Coronary artery (tissue), 2 donors: Measurements from ENCODE around the gene SF3B4.
"Not testable (repeated sequence)": the region's sequence is repeated elsewhere in the genome, so short reads cannot be mapped to it uniquely, and the experiment has no call there.

Experiments
- DNase-seq: peaks from one replicate; pipeline ENCODE4 v3.0.0-alpha.2; 2017; ENCODE audit warnings: low spot score
- H3K27ac ChIP-seq, 2 donors: fragments of 200-600 bp; sonication (generic); one replicate each; pipeline ENCODE4 v1.5.1; 2016 to 2019
- H3K4me3 ChIP-seq: fragments of 200-600 bp; sonication (generic); 2 replicates; pipeline ENCODE4 v1.5.1; 2016; ENCODE audit warnings: mild to moderate bottlenecking, moderate library complexity
- TF ChIP-seq, protein P1 (sequence below): fragments of 200-600 bp; sonication (generic); IDR thresholded peaks from one replicate; pipeline ENCODE4 v1.5.1; 2019; ENCODE audit warnings: antibody characterized with exemption

SF3B4 gene

DNA sequence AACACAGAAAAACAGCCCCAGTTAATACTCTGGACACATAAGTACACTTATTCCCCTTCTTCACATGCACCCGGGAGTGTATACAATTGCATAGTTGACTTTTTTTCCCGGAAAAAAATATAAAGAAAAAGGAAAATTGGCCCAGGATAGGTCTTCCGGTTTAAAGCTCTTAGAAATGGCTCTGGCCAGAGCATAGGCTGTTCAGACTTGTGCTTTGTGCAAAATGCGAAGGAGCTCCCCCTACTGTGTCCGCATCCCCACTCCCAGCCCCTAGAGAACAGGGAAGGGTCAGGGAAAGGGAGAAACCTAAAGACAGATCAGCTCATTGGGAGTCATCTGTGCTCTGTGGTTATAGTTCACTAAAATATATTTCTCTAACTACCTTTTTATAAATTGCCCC lies 14.6 kb upstream of the SF3B4 start:
- no peak for DNase-seq
- Histone ChIP-seq H3K4me3 (no peak overlapping the region), H3K27ac (no peak overlapping the region)
- TF ChIP-seq, protein P1, sequence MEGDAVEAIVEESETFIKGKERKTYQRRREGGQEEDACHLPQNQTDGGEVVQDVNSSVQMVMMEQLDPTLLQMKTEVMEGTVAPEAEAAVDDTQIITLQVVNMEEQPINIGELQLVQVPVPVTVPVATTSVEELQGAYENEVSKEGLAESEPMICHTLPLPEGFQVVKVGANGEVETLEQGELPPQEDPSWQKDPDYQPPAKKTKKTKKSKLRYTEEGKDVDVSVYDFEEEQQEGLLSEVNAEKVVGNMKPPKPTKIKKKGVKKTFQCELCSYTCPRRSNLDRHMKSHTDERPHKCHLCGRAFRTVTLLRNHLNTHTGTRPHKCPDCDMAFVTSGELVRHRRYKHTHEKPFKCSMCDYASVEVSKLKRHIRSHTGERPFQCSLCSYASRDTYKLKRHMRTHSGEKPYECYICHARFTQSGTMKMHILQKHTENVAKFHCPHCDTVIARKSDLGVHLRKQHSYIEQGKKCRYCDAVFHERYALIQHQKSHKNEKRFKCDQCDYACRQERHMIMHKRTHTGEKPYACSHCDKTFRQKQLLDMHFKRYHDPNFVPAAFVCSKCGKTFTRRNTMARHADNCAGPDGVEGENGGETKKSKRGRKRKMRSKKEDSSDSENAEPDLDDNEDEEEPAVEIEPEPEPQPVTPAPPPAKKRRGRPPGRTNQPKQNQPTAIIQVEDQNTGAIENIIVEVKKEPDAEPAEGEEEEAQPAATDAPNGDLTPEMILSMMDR: no peak

GRCh38 chr1:149940427-149940826 lies 12.8 kb upstream of the SF3B4 start:
- TF ChIP-seq, protein P1: no peak
- Histone ChIP-seq H3K4me3 (no peak overlapping the region), H3K27ac (peak overlapping the region in 1 of 2 donors; percentile 16)
- no peak for DNase-seq

DNA sequence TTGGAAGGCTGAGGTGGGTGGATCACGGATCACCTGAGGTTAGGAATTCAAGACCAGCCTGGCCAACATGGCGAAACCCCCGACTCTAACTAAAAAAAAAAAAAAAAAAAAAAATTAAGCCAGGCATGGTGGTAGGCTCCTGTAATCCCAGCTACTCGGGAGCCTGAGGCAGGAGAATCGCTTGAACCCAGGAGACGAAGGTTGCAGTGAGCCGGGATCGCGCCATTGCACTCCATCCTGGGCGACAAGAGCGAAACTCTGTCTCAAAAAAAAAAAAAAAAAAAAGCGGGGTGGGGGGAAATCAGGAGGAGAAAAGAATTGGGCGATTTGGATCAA lies 11.0 kb upstream of the SF3B4 start:
- Histone ChIP-seq H3K4me3 (peak overlapping the region; percentile 55), H3K27ac (peak overlapping the region; percentile 81 to 92)
- not testable (repeated sequence) for DNase-seq

DNA sequence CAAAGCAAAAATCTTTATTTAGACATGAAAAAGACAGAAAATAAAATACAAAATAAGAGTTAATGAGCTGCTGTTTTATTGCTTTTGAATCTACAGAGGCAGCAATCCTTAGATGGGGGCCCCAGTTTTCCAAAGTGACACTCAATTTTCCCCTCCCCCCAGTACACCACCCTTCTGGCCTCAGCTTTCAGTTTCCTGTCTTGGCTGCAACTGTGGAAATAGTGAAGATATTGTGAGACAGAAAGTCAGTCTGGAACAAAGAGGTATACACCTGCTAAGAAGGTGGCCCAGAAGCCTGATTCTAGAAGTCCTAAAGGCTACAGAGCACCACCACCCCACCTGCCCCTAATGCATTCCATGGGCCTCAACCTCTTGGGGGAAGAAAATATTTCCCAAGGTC lies 10.2 kb upstream of the SF3B4 start:
- DNase-seq: no peak
- Histone ChIP-seq H3K4me3 (peak overlapping the region; percentile 17), H3K27ac (peak overlapping the region; percentile 81 to 92)
- TF ChIP-seq, protein P1: no peak

- TF ChIP-seq, protein P1: no peak
- peak overlapping the region; percentile 81 to 92 for H3K27ac ChIP-seq
- peak overlapping the region; percentile 83 for H3K4me3 ChIP-seq
- DNase-seq: no peak
Observed at GRCh38 chr1:149936992-149937705, 9.5 kb upstream of the SF3B4 start.

DNA sequence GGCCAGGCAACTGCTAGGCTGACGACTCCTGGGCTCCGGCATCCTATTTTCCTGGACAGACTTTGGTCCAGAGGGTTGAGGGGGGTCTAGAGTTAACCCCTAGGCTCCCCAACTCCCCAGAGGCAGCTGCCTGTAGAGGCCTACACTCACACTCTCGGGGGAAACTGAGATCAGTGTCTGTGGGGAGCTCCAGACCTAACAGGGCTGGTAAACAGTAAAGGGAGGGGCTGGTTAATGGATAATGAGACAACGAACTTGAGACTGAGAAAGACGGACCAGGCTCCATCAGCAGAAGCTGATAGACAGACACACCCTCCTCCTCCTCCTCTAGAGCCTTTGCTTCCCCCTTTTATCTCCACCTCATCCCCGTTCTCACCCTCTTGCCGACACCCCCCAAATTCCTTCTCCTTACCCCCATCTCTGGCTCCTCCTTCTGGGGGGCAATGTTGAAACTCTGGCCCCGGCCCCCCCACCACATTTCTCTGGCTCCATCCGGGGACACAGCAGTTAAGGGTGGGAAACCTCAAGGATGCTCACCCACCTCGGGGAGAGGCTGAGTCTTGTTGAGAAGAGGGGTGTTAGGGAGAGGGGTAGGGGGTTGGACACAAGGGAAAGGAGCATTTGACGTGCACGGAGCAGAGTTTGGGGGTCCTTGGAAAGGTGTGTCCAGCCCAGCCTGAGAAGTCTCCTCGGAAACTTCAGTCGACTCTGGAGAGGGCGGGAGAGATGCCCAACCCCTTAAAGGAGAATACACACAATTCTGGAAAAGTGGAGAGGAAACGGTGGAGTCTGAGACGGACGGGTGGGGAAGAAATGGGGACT lies 8.8 kb upstream of the SF3B4 start, which contains the start of gene MTMR11:
MTMR11 (minus strand) TSS at position 710 of the 822 bp plus-strand sequence; CDS start at position 478, 232 bp downstream.
- Histone ChIP-seq H3K4me3 (peak within 1 kb of the TSS; percentile 83), H3K27ac (peak within 1 kb of the TSS; percentile 81 to 92)
- TF ChIP-seq, protein P1: no peak
- DNase-seq: no peak

- Histone ChIP-seq H3K4me3 (no peak overlapping the region), H3K27ac (peak overlapping the region in 1 of 2 donors; percentile 13)
- no peak for DNase-seq
- TF ChIP-seq, protein P1: no peak
Observed at GRCh38 chr1:149934356-149934755, 6.8 kb upstream of the SF3B4 start.
